HG02840 (cell line): ENCODE results near the gene EXOC4.
"Not testable (repeated sequence)": the region's sequence is repeated elsewhere in the genome, so short reads cannot be mapped to it uniquely, and the experiment has no call there.

Experiments
- ATAC-seq: cut with Tn5 transposase; IDR thresholded peaks from one replicate; pipeline ENCODE4 v1.9.1; 2021; ENCODE audit warnings: mild to moderate bottlenecking, moderate library complexity, moderate number of reproducible peaks; ENCODE audit not compliant: unreplicated experiment, low FRiP score

EXOC4 gene

DNA sequence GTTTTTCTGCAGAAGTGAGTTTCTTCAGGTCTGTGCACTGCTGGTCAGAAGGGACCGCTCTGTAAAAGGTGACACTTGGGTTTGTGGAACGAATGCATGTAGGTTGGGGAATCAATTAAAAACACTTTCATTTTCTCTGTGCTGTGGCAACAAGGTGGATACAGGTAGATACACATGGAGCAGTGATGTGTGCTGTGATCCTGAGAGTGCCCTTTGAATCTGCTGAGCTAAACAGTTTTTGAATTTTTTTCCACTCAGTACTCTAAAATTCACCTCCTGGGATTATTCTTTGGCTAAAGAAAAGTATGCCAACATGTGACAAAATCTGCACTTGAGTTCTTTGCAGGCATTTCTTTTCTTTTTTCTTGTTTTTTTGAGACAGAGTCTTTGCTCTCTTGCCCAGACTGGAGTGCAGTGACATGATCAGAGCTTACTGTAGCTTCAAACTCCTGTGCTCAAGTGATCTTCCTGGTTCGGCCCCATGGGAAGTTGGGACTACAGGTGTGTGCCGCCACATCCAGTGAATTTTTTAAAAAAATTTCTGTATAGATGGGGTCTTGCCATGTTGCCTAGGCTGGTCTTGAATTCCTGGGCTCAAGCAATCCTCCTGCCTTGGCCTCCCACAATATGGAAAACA is 338.9 kb downstream of the EXOC4 start:
- no peak for ATAC-seq

DNA sequence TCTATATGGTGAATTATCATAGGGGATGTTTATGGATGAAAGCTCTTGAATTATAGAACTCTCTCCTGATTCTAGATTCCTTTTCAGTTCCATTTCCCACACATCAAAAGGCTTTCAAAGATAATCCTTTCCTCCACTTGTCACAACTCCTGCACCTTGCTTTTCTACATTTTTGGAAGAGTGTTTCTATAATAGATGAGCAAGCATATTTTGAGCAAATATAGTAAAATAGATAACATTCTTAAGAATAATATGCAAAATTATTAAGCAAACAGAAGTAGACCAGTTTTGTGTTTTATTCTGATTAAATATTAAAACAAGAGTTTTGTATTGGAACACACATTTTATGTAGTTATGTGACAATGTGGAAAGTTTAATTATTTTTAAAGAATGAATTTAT is 340.7 kb downstream of the EXOC4 start:
- no peak for ATAC-seq

DNA sequence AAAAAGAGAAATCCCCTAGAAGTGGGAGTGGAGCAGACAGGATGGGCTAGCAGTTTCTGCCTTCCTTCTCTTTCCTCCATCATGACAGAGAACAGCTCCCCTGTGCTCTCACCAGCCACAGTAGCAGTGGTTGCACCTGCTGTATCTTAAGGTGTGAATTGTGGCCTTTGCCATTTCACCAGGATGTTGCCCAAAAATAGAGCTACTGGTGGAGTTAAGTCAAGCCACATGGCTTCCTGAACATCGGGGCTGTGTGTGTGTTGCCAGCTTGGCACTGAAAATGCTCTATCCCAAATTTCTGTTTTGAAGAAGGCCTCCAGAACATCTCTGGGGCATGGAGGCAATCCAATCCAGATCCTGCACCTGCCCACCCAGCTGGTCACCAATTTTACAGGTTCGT is 348.7 kb downstream of the EXOC4 start:
- no peak for ATAC-seq

DNA sequence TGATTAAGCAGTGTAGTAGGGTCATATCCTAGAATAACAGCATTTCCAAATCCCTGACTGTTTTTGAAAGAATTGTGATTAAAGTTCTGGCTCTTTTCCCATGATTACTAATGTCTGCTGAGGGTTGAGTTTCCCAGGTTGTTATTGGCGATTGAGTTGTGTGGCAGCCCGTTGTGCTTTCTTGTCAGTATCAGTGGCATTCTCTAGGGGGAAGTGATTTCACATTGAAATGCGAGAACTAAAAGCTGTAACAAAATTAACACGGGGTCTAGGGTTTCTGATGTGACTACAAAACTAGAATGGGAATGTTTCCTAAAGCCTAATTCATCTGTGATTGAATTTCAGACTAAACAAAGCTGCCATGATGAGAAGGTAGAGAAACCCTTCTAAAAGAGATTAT is 349.4 kb downstream of the EXOC4 start:
- ATAC-seq: no peak

DNA sequence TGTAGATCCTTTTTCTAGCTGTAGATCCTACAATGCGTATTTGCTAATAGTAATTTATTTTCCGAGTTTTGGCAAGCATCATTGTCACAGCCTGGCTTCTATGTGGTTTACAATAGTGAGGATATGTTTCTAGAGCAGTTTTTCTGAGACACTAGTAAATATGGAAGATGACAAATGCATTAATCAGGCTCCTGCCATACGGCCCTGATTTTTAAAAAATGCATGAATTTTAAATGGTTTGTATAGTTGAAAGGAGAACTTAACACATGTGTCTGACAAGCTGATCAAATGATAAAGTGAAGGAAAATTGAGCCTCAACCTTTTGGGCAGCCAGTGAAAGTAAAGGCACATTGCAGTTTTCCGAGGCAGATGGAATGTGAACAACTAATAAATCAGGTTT is 354.1 kb downstream of the EXOC4 start:
- ATAC-seq: no peak

DNA sequence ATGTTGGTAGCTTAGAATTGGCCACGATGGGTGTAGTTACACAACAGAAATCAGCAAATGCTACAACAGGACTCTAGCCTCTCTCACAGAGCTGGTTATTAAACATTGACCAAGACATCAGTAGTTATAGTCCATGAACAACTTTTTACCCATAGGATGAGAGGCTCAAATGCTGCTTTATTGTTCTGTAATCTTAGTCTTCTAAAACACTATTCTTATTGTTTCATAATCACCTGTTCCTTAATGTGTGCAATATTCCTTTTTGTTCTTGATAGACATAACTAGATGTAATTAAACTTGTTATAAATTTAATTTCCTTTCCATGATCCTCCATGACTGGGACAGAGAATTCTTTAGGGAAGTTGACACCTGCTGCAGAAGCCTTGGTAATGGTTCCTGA is 356.9 kb downstream of the EXOC4 start:
- ATAC-seq: no peak

DNA sequence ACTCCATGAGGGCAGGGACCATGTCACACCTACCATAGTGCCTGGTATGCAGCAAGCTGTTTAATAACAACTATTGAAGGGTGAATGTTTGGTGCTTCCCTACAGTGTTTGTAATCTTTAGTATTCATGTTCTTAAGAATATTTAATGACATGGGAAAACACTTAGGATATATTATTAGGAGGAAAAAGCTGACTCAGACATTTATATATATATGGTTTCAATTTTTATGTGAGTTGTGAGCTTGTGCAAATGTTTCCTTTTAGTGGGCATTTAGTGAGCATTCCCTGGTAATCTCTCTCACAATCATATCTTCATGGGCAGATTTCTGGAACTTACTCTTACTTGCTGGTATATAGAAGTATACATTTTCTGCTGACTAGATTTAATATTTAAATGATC is 359.1 kb downstream of the EXOC4 start:
- ATAC-seq: no peak

DNA sequence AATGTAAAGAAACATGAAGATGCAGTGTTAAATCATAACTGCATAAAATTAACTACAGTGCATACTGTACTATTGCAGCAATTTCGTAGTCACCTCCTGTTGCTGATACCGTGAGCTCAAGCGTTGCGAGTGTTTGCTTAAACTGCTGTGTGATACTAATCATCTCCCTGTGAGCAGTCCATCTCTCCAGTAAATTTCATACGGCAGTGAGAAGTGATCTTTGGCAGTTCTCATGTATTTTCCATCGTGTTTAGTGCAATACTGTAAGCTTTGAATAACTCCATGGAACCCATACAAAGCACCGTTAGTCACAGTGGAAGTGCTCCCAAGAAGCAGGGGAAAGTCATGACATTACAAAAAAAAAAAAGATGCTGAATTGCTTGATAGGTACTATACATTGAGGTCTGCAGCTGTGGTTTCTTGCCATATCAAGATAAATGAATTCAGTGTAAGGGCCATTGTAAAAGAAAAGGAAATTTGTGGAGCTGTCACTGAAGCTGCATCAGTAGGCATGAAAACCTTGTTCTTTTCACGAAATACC is 360.4 kb downstream of the EXOC4 start:
- ATAC-seq: no peak

DNA sequence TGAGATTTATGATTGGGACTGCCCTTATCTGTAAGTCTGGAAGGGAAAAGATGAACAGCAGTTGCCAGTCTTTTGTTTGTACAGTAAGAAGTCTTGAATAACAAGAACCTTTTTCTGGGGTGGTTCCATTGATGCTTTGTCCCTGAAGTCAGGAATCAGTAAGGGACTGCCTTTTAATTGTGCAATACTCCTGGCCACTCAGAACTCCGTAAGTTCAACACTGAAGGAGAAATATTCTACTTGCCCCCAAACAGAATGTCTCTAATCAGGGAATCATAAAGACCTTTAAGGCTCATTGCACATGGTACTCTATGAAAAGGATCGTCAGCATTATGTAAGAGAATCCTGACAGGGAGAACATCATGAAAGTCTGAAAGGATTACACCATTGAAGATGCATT is 361.4 kb downstream of the EXOC4 start:
- no peak for ATAC-seq

DNA sequence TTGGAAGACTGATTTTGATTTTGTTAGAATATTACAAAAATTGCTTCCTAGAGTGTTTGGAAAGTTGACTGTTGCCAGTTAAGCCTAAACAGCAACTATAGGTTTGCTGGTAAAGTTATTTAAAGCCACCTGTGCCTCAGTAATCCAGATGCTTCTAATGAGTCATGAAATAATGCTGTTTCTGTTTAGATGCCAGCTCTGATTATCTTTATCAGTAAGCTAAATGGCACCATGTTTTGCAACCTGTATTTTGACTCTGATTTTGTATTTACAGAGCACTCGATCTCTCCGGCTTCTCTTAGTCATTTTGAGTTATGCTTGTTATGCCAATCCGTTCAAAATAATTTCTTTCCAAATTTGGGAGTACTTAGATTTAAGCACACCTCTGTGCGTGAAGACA is 366.1 kb downstream of the EXOC4 start:
- no peak for ATAC-seq

DNA sequence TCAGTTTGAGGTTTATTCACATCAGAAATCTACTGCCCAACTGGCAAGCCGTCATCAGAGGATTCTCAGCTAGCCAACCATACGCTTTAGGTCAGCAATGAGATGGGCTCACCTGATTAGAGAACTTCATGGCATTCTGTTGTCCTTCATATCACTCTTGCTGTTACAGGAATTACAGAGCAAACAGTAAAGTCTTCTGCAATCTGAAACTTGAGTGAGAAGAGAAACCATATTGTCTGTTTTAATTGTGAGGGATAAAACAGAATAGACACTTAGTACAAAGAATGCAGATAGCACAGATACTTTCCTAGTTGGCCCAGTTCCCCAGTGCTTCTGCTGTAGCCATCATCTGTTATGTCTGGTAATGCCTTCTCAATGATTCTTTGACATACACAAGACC is 366.6 kb downstream of the EXOC4 start:
- no peak for ATAC-seq

DNA sequence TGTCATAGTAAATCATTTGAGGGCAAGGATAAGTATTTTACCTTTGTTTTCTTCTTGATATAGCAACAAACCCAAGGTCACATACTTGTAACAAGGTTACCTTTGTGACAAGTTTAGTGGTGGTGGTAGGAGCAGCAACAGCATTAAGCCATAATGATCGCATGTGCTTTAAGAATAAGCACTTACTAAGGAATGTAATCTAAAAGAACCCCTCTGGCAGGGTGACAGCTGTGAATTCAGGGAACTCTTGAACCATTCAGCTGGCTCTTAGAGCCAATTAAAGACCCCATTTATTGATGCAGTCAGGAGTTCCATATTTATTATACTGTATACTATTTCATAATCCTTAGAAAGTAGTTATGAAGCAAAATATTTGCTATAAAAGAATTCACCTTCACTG is 370.8 kb downstream of the EXOC4 start:
- ATAC-seq: no peak

DNA sequence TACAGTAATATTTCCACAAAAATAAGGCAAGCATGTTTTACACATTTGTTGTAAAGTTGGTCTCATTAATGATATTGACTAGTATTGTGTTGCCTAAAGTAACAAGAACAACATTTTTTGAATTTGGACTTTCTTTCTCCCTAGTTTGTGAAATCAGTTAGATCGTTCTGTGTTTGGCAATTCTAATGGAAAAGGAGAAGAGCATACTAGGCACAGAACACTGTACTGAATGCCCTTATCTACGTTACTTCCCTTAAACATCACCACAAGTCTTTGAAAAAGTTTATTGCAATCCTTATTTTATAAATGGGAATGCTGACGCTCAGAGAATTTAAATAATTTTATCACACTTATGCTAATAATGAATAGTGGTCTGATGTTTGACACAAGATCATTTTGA is 372.2 kb downstream of the EXOC4 start:
- ATAC-seq: no peak

DNA sequence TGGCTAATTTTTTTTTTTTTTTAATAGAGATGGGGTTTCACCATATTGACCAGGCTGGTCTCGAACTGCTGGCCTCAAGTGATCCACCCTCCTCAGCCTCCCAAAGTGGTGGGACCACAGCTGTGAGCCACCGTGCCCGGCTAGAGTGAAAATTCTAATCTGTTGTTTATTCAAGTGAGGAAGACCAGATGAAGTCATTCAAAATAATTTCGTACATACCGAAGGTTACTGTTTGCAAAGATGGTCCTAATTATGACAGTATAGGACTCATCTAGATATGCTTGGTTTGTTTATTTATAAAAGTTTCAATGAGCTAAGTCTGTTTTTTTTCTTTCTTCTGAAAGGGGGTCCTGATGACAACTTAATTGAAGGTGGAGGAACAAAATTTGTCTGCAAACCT is 376.8 kb downstream of the EXOC4 start:
- no peak for ATAC-seq

DNA sequence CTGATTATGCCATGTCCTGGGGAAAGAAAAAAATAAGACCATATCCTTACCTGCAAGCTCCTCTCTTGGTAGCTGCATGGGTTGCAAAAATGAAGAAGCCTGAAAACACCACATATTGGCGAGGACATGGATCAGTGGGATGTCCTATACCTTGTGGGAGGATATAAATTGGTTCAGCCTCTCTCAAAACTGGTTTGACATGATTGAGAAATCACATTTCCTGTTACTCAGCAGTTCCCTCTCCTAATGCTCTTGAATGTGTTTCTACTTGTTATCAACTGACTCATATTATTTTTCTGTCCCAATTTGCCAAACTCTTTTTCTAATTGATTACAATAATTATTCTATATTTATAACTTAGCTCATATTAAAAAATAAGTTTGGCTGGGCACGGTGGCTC is 380.2 kb downstream of the EXOC4 start:
- no peak for ATAC-seq

DNA sequence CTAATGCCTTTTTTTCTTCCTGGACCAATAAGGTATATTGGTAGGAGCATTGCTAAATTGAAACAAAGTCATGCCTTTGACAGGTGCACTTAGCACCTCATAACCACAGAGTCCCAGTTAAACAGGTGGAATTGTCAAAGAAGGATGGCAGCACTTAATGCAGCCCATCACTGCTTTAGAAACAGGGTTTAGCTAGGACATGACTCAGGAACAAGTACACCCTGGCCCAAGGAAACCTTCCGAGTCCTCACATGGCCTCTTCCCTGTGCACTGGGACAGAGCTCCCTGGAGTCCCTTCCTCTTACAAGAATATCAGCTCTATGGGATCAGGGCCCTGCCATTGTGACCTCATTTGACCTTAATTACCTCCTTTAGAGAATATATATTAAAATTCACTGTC is 382.7 kb downstream of the EXOC4 start:
- no peak for ATAC-seq

DNA sequence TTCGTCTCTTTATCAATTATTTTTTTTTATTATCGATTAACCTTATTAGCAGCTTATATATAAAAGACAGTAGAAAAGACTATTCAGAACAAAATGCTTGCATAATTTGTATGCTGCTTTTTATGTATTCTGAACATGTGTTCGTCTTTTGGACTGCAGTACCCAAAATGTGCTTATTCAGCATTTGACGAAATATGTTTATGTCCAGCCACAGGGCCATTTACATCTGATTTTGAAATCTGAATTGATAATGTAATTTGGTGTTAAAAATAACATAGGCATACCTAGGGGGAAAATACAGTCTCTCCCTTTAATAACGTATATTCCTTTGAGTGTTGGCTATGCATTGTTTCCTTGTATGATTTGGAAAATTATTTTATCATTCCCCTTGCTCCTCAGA is 386.0 kb downstream of the EXOC4 start:
- ATAC-seq: no peak

DNA sequence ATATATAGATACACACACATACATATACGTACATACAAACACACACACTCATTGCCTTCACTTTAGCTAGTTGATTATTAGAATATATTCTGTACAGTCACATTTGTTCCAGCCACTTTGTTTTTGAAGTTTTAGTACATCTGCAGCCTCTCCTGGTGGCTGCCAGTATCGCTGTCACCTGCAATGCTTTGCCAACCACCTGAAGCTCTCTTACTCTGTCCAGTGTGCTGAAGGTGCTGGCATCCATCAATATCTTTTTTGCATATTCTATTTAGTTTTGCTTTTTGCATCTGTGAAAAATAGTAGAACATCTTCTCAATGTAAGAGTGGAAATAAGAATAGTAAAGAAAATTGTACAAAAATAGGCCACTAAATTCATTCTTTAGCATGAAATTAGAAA is 388.6 kb downstream of the EXOC4 start:
- ATAC-seq: no peak

DNA sequence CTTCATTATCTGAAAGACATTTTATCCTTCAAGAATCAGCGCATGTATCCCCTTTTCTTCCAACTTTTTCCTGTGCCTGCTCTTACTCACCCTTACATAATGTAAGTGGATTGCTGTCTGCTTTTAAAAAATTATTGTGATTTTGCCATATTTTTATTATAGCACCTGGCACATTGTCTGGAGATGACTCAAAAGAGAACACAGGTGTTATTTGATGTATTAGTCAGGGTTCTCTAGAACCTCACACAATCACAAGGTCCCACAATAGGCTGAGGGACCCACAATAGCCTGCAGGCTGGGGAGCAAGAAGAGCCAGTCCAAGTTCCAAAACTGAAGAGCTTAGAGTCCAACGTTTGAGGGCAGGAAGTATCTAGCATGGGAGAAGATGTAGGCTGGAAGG is 390.0 kb downstream of the EXOC4 start:
- no peak for ATAC-seq

DNA sequence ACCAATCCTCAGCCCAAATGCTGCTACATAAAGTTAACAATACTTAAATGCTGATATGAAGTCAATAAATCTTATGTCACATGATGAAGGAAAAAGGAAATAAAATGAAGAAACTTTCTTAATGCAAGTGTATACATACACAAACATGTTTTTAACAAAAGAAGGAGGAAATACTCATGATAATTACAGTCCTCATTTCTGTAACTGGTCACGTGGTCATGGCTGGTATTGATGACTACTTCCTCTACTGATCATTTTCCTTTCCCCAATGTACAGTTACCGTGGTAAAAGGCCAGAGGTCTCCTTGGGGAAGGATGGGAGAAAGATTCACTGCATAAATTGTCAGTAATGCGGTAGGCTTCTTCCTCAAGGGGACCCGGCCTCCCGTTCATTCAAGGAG is 390.8 kb downstream of the EXOC4 start:
- ATAC-seq: not testable (repeated sequence)

DNA sequence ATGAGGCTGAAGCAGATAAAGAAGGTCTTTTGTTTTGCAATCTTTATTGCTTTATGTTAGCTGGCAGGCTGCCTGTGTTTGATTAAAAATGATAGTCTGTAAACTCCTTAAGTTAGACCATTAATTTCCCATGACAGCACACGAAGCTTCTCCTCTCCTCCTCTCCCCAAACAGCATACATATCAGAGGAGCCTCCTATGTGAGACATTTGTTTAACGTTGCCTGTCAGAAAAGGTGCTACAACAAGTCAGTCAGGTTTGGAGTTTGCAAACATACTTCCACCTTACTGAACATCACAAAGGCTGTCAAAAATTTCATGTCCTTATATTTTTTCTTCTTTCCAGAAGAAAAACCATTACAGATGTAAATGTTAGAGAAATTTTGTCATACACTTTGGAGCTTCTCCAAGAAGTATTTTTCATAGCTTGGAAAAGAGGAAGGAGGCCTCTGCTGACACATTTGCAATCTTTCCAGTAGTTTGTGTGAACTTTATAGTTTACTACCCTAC is 393.1 kb downstream of the EXOC4 start:
- ATAC-seq: no peak

DNA sequence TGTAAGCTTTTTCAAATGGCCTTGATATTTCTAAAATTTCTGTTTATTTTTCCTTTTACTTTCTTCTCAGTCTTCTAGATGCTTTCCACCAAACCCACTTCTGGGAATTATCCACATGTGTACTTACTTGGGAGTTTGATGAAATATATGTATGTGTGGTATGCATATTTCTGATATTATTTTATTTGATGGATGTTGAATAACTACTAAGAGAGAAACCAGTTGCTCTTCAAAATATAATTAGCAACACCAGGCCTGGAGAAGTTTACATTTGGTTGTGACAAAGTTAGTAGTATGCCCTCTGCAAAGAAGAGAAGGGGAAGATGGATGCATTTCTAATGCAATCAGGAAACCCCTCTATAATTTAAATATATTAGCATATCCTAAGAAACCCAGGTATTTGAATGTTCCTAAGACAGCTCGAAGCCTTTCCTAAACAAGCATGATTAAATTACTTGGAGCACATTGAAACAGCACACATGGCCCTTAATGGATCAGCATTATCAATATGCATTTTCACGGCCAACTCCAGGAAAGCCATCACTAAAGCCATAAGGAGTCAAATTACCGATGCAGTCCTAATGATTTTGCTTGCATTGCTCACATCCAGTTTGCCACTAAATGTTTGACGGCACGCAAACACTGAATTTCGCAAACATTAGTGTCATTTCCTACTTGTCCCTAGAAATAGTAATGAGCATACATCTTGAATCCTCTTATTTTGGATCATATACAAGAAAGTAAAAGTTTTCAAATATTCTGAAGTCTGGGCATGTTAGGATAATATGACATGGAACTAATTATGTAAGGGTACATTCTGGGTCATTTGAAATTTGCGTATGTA is 393.8 kb downstream of the EXOC4 start:
- no peak for ATAC-seq
